Nephron progenitor cell (in vitro differentiated cells): ENCODE data around the gene HOXD8.

Experiments
- DNase-seq: peaks from one replicate; pipeline ENCODE4 v3.0.0; 2021
- H3K27ac Mint-ChIP-seq: 2 replicates; pipeline ENCODE4 v1.8.0; 2021; ENCODE audit warnings: mild to moderate bottlenecking, moderate library complexity, mixed read lengths
- H3K27me3 Mint-ChIP-seq: 2 replicates; pipeline ENCODE4 v1.8.0; 2021; ENCODE audit warnings: mild to moderate bottlenecking, low read depth, mixed read lengths; ENCODE audit not compliant: poor library complexity
- H3K36me3 Mint-ChIP-seq: 2 replicates; pipeline ENCODE4 v1.8.0; 2021; ENCODE audit warnings: low read depth, mixed read lengths
- H3K4me1 Mint-ChIP-seq: 2 replicates; pipeline ENCODE4 v1.8.0; 2021; ENCODE audit warnings: mixed read lengths
- H3K4me3 Mint-ChIP-seq: 2 replicates; pipeline ENCODE4 v1.8.0; 2021; ENCODE audit warnings: mild to moderate bottlenecking, moderate library complexity, mixed read lengths
- H3K9me3 Mint-ChIP-seq: 2 replicates; pipeline ENCODE4 v1.8.0; 2021; ENCODE audit warnings: mild to moderate bottlenecking, moderate library complexity, mixed read lengths
- TF ChIP-seq, protein P1 (sequence below): fragments of 200-600 bp; sonication (generic); IDR thresholded peaks from 2 replicates; pipeline ENCODE4 v1.5.0; 2021; ENCODE audit warnings: antibody characterized with exemption

The HOXD8 gene

DNA sequence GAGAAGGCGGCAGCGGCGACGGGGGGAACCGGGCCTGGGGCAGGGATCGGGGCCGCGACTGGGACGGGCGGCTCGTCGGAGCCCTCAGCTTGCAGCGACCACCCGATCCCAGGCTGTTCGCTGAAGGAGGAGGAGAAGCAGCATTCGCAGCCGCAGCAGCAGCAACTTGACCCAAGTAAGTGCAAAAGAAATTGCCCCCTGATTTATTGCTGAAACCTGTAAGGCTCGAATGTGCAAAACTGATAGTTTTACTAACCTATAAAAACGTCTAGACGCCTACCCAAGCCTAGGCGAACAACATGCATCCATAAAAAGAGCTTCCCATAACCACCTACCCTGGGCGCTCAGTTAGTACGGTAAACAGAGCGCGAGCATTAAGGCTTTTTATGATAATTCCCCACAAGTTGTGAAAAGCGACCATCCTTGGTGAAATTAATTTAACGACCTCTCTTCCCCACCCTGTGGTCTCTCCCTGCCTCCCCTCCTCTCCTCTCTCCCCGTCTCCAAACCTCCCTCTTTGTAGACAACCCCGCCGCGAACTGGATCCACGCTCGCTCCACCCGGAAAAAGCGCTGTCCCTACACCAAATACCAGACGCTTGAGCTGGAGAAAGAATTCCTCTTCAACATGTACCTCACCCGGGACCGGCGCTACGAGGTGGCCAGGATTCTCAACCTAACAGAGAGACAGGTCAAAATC is 5.9 kb upstream of the HOXD8 start:
- H3K4me1 Mint-ChIP-seq: peaks cover 69% of the 10 kb centered on the region
- H3K27ac Mint-ChIP-seq: peak overlapping the region; percentile 100
- H3K27me3 Mint-ChIP-seq: peaks cover 10% of the 10 kb centered on the region
- no peak for DNase-seq
- no peaks in the 10 kb centered on the region for H3K9me3 Mint-ChIP-seq
- TF ChIP-seq, protein P1, sequence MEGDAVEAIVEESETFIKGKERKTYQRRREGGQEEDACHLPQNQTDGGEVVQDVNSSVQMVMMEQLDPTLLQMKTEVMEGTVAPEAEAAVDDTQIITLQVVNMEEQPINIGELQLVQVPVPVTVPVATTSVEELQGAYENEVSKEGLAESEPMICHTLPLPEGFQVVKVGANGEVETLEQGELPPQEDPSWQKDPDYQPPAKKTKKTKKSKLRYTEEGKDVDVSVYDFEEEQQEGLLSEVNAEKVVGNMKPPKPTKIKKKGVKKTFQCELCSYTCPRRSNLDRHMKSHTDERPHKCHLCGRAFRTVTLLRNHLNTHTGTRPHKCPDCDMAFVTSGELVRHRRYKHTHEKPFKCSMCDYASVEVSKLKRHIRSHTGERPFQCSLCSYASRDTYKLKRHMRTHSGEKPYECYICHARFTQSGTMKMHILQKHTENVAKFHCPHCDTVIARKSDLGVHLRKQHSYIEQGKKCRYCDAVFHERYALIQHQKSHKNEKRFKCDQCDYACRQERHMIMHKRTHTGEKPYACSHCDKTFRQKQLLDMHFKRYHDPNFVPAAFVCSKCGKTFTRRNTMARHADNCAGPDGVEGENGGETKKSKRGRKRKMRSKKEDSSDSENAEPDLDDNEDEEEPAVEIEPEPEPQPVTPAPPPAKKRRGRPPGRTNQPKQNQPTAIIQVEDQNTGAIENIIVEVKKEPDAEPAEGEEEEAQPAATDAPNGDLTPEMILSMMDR: no peak
- H3K36me3 Mint-ChIP-seq: peaks cover 13% of the 10 kb centered on the region
- peak overlapping the region; percentile 95 for H3K4me3 Mint-ChIP-seq

DNA sequence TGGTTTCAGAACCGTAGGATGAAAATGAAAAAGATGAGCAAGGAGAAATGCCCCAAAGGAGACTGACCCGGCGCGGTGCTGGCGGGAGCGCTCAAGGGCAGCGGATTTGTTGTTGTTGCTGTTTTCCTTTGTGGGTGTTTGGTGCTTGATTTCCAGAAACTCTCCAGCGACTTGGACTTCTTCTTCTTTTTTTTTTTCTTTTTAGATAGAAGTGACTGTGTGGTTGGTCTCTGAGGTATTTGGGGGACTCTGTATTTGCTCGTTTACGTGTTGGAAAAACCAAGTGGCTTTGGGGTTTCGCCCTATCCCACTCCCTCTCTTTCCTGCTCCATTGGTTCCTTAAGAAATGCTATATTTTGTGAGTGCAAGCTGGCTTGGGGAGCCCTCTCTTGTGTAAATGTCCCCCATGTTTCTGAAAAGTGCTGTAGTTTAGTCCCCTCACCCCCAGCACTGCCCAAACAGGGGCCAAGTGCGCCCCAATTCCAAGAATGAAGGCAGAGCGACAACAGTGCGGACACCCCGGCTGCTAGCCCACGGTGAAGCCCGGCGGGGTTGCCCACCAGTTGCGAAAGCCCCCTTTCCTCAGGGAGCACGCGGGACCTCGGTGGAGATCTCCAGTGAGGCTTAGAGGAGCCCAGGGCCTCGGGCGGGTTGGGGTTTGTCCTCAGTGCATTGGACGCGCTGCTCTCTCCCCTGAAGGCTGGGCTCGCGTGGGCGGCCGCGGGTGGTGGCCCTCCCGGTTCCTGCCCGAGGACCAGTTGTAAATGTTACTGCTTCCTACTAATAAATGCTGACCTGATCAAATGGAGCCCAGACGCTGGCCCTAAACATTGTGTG is 5.2 kb upstream of the HOXD8 start:
- no peaks in the 10 kb centered on the region for H3K9me3 Mint-ChIP-seq
- H3K27me3 Mint-ChIP-seq: peaks cover 5% of the 10 kb centered on the region
- peak overlapping the region; percentile 95 for H3K4me3 Mint-ChIP-seq

DNA sequence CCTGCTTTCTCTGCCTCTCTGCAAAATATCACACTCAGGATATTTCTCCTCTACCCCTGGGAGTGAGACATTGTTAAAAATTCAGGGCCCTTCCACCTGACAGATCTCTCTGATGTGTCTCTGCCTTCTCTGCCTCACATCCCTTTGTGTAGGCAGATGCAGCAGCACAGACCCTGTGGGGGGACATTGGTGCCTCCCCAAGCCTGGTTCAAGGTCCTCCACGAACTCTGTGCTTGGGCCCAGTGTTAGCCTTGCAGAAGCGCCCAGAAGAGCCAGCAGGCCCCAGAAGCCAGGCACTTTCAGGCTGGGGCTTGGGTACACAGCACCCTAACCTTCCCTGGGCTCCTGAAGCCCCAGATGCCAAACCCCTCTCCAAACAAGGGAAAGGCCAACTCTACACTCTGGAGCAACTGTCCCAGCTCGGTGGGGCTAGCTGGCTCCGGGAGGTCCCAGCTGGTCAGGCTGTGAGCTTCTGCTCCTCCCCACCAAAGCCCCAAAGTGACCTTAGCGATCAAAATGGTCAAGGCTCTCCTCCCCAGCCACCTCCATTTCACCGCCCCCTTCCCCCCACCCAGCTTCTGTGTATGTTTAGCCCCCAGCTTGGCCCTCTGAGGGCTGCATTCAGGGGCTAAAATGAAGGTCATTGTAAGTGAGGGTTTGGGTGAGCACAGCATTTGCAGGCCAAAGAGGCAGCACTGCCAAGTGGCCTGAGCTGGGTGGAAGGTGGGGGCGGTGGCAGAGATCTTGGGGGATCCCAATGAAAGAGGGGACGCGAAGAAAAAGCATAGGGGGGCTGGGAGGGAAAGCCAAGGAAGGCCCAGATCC is 4.3 kb upstream of the HOXD8 start:
- Mint-ChIP-seq H3K27me3 (peaks cover 5% of the 10 kb centered on the region), H3K4me3 (peak overlapping the region; percentile 95), H3K4me1 (peaks cover 58% of the 10 kb centered on the region), H3K27ac (peak overlapping the region; percentile 100), H3K9me3 (no peaks in the 10 kb centered on the region), H3K36me3 (peaks cover 13% of the 10 kb centered on the region)
- no peak for DNase-seq
- TF ChIP-seq, protein P1: no peak

More for the DNA sequence above, 5.2 kb upstream of the HOXD8 start:
- peak overlapping the region; percentile 100 for H3K27ac Mint-ChIP-seq
- peaks cover 67% of the 10 kb centered on the region for H3K4me1 Mint-ChIP-seq
- H3K36me3 Mint-ChIP-seq: peaks cover 13% of the 10 kb centered on the region
- no peak for DNase-seq
- TF ChIP-seq, protein P1: no peak

DNA sequence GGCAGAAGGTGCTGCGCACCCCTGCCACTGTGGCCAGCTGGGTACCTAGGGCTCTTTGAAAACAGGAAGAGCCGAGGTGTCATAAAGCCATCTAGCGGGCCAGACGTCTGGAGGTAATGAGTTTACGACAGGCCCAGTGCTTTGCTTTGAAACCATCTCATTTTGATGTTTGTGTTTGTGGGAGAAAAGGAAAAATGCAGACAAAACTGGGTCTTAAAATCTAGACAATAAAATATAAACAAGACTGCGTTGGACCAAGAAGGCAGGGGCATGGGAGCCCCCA is 3.8 kb upstream of the HOXD8 start:
- H3K4me1 Mint-ChIP-seq: peaks cover 53% of the 10 kb centered on the region
- TF ChIP-seq, protein P1: no peak
- H3K27ac Mint-ChIP-seq: peak overlapping the region; percentile 100
- peaks cover 13% of the 10 kb centered on the region for H3K36me3 Mint-ChIP-seq
- H3K4me3 Mint-ChIP-seq: peak overlapping the region; percentile 95
- no peaks in the 10 kb centered on the region for H3K9me3 Mint-ChIP-seq
- no peak for DNase-seq
- H3K27me3 Mint-ChIP-seq: peaks cover 5% of the 10 kb centered on the region

DNA sequence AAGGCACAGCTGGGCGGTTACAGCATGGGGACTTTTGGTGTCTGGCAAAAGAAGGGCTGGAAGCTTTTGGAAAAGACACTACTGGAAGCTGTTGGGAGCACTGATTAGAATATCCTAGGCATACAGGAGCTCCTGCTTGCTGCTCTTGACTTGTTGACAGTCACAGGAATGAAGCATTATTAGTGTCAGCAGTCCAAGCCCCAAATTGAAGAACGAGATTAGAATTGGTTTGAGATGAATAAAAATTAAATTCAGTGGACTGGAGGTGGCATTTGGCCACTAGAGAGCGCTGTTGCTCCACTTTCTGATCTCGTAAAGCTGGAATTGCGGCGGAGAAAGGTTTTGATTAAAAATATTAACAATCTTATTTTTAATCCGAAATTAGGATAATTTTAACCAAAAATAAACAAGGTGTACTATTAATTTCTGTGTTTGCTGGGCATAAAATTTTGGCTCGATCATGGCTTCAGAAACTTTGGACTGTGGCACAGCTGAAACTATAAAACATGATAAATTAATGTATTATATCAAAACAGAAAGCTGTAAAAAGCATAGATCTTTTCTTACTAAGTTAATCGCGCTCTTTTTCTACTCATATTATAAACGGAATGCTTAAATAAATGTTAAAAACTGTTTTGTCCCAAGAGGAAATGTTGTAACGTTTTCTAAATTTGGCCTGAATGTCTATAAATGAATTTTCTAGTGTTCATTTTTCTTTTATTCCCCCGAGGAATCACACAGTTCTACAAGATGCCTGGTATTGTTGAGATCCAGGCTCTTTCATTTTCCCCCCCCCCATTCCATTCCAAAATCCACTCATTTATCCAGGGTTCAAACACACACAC is 2.4 kb upstream of the HOXD8 start:
- H3K4me3 Mint-ChIP-seq: peak overlapping the region; percentile 95
- H3K27me3 Mint-ChIP-seq: peaks cover 2% of the 10 kb centered on the region
- no peaks in the 10 kb centered on the region for H3K9me3 Mint-ChIP-seq
- peak overlapping the region; percentile 100 for H3K27ac Mint-ChIP-seq
- DNase-seq: peak; percentile 85
- peaks cover 48% of the 10 kb centered on the region for H3K4me1 Mint-ChIP-seq
- TF ChIP-seq, protein P1: peak; percentile 95
- H3K36me3 Mint-ChIP-seq: peaks cover 18% of the 10 kb centered on the region
